Measurements from ENCODE around the gene TPST2. TPM values are rescaled to one million over a fixed set of nuclear protein-coding genes. Genes with fewer than 3 reads are reported as not detected.

The TPST2 gene
- total and polyA plus RNA-seq, 8 donors = 91.4 to 534 (median 175) TPM

DNA sequence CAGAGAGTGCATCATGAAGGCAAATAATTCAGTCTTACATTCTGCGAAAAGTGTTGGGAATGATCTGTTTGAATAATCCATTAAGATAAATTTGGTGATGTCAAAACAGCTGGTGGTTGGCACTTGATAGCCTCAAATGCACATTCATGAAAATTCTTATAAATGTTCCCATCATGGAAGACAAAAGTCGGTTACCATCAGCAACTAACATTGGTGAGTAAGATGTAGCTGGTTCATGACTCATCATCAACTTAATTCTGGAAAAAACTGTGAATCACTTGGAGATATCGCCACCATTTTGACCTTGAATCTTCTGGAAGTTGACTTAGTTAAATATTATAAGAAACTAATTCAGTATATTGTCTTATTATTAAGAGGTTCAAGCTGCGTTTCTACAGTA lies 16.7 kb upstream of the TPST2 start:
- ATAC-seq = no peak
- H3K27me3 ChIP-seq = no peaks in the 10 kb centered on the region
- DNase-seq = no peak
- H3K27ac ChIP-seq = no peak overlapping the region
- no peaks in the 10 kb centered on the region for H3K9me3 ChIP-seq
- no peak for FAIRE-seq
- intact Hi-C loops (cut with DNase I) = no loop called here
- no peaks in the 10 kb centered on the region for H3K4me1 ChIP-seq
- WGBS, 2 donors = 62 to 79% methylated on average over 4 of the region's 4 CpGs
- TF ChIP-seq, protein P1, sequence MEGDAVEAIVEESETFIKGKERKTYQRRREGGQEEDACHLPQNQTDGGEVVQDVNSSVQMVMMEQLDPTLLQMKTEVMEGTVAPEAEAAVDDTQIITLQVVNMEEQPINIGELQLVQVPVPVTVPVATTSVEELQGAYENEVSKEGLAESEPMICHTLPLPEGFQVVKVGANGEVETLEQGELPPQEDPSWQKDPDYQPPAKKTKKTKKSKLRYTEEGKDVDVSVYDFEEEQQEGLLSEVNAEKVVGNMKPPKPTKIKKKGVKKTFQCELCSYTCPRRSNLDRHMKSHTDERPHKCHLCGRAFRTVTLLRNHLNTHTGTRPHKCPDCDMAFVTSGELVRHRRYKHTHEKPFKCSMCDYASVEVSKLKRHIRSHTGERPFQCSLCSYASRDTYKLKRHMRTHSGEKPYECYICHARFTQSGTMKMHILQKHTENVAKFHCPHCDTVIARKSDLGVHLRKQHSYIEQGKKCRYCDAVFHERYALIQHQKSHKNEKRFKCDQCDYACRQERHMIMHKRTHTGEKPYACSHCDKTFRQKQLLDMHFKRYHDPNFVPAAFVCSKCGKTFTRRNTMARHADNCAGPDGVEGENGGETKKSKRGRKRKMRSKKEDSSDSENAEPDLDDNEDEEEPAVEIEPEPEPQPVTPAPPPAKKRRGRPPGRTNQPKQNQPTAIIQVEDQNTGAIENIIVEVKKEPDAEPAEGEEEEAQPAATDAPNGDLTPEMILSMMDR (IDR thresholded peaks at IDR 0.05) = no peak
- no peak overlapping the region for H3K4me3 ChIP-seq
- H3K36me3 ChIP-seq = no peaks in the 10 kb centered on the region

GRCh38 chr22:26604368-26604767 lies 14.4 kb upstream of the TPST2 start:
- H3K4me3 ChIP-seq = no peak overlapping the region
- H3K9me3 ChIP-seq = no peaks in the 10 kb centered on the region
- no peak for DNase-seq
- TF ChIP-seq, protein P1 (IDR thresholded peaks at IDR 0.05) = no peak
- intact Hi-C loops (cut with DNase I) = no loop called here
- 80 to 81% methylated on average over 1 of the region's 1 CpG for WGBS, 2 donors
- no peaks in the 10 kb centered on the region for H3K4me1 ChIP-seq
- no peaks in the 10 kb centered on the region for H3K36me3 ChIP-seq
- ATAC-seq = no peak
- FAIRE-seq = no peak
- no peak overlapping the region for H3K27ac ChIP-seq
- H3K27me3 ChIP-seq = no peaks in the 10 kb centered on the region

DNA sequence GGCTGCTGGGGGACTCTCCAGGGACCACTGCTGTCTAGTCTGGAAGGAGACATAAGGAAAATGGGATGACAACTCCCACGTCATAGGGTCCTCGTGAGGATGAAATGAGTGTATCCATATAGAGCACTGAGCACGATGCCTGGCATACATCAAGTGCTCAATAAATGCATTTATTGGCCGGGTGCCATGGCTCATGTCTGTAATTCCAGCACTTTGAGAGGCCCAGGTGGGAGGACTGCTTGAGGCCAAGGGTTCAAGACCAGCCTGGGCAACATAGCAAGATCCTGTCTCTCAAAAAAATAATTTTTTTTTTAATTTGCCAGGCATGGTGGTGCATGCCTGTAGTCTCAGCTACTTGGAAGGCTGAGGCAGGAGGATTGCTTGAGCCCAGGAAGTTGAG lies 12.2 kb upstream of the TPST2 start:
- WGBS, 2 donors = 72 to 75% methylated on average over 4 of the region's 4 CpGs
- Histone ChIP-seq H3K9me3 (no peaks in the 10 kb centered on the region), H3K4me3 (no peak overlapping the region), H3K27me3 (no peaks in the 10 kb centered on the region), H3K27ac (no peak overlapping the region), H3K4me1 (peaks cover 0 to 4% (median 0%) of the 10 kb centered on the region in 3 donors), H3K36me3 (no peaks in the 10 kb centered on the region)
- TF ChIP-seq, protein P1 (IDR thresholded peaks at IDR 0.05) = no peak
- intact Hi-C loops (cut with DNase I) = no loop called here
- DNase-seq = no peak
- ATAC-seq = no peak
- FAIRE-seq = no peak

GRCh38 chr22:26601726-26602125 lies 11.8 kb upstream of the TPST2 start:
- Histone ChIP-seq H3K4me1 (peaks cover 0 to 4% (median 0%) of the 10 kb centered on the region in 3 donors), H3K9me3 (no peaks in the 10 kb centered on the region), H3K27ac (no peak overlapping the region), H3K27me3 (no peaks in the 10 kb centered on the region), H3K36me3 (no peaks in the 10 kb centered on the region), H3K4me3 (no peak overlapping the region)
- FAIRE-seq = no peak
- intact Hi-C loops (cut with DNase I) = no loop called here
- ATAC-seq = no peak
- TF ChIP-seq, protein P1 (IDR thresholded peaks at IDR 0.05) = no peak
- WGBS, 2 donors = 84 to 86% methylated on average over 12 of the region's 12 CpGs
- no peak for DNase-seq

- Histone ChIP-seq H3K4me1 (peaks cover 0 to 4% (median 0%) of the 10 kb centered on the region in 3 donors), H3K9me3 (no peaks in the 10 kb centered on the region), H3K4me3 (no peak overlapping the region), H3K27me3 (no peaks in the 10 kb centered on the region), H3K27ac (no peak overlapping the region), H3K36me3 (no peaks in the 10 kb centered on the region)
- TF ChIP-seq, protein P1 (IDR thresholded peaks at IDR 0.05) = no peak
- no peak for FAIRE-seq
- DNase-seq = no peak
- no peak for ATAC-seq
- intact Hi-C loops (cut with DNase I) = no loop called here
- WGBS, 2 donors = 74 to 80% methylated on average over 11 of the region's 11 CpGs
These were observed 9.6 kb upstream of the TPST2 start for GRCh38 chr22:26599505-26599904.

Measured in pancreas (tissue), 10 donors.